Prostate gland (tissue), 2 donors: ENCODE data around the gene RBM11.
"Not testable (repeated sequence)": the region's sequence is repeated elsewhere in the genome, so short reads cannot be mapped to it uniquely, and the experiment has no call there.

Source experiments
- CTCF ChIP-seq, 4 experiments: fragments of 200-600 bp in 2 of 4; fragments of 450-650 bp in 2 of 4; sonication (generic) in 2 of 4; IDR thresholded peaks; 1 replicate in 3 of 4; 2 replicates in 1 of 4; pipeline ENCODE4 v1.5.1; 2016 to 2019; ENCODE audit warnings: antibody characterized with exemption in 4 of 4, mild to moderate bottlenecking in 2 of 4, moderate library complexity in 2 of 4
- POLR2A ChIP-seq: fragments of 450-650 bp; IDR thresholded peaks from one replicate; pipeline ENCODE4 v1.6.1; 2016; ENCODE audit warnings: antibody characterized with exemption, mild to moderate bottlenecking

DNA sequence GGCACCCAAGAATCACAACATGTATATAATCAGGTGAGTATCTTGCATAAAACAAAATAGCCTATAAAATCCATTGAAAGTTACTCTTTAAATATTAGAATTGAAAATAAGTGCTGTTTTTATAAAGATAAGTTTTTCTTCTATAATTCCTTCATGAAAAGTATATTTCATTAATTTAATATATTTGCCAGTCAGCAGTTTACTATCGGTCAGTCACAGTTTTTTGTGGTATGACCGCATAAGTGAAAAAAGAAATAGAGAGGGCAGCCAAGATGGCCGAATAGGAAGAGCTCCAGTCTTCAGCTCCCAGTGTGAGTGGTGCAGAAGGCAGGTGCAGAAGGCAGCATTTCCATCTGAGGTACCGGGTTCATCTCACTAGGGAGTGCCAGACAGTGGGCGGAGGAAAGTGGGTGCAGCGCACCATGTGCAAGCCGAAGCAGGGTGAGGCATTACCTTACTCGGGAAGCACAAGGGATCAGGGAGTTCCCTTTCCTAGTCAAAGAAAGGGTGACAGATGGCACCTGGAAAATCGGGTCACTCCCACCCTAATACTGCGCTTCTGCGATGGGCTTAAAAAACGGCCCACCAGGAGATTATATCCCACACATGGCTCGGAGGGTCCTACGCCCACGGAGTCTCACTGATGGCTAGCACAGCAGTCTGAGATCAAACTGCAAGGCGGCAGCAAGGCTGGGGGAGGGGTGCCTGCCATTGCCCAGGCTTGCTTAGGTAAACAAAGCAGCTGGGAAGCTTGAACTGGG lies 49.3 kb upstream of the RBM11 start:
- TF ChIP-seq CTCF (IDR thresholded peaks at IDR 0.05); POLR2A: not testable (repeated sequence)
